NB4 (cell line): ENCODE measurements around the gene CADM3.

Experiments used
- CTCF ChIP-seq: IDR thresholded peaks from one replicate; pipeline ENCODE4 v1.5.1; 2012; ENCODE audit warnings: low read depth, low read length
- MYC ChIP-seq: IDR thresholded peaks from 2 replicates; pipeline ENCODE4 v1.6.1; 2011; ENCODE audit warnings: low read depth, low read length
- POLR2A ChIP-seq: IDR thresholded peaks from 2 replicates; pipeline ENCODE4 v1.6.1; 2011; ENCODE audit warnings: mild to moderate bottlenecking; ENCODE audit not compliant: insufficient read length; ENCODE audit errors: extremely low read depth
- TF ChIP-seq, protein P1 (sequence below): IDR thresholded peaks from 2 replicates; pipeline ENCODE4 v1.6.1; 2011; ENCODE audit warnings: low read depth, low read length

GRCh38 chr1:159208175-159208825 lies 36.9 kb downstream of the CADM3 start:
- TF ChIP-seq CTCF = no peak
- no peak for TF ChIP-seq POLR2A
- no peak for TF ChIP-seq MYC
- TF ChIP-seq, protein P1, sequence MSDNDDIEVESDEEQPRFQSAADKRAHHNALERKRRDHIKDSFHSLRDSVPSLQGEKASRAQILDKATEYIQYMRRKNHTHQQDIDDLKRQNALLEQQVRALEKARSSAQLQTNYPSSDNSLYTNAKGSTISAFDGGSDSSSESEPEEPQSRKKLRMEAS = no peak
